Islet of Langerhans (tissue), 1 donor: ENCODE measurements around the gene ASH1L.
"Not testable (repeated sequence)": the region's sequence is repeated elsewhere in the genome, so short reads cannot be mapped to it uniquely, and the experiment has no call there.

Source experiments
- FAIRE-seq: peaks from one replicate; lab custom pipeline; 2011; peaks lifted over from hg19 to GRCh38; lab: Jason Lieb, UNC

The ASH1L gene

GRCh38 chr1:155300553-155301329, 261.9 kb downstream of the ASH1L start:
- FAIRE-seq = no peak

DNA sequence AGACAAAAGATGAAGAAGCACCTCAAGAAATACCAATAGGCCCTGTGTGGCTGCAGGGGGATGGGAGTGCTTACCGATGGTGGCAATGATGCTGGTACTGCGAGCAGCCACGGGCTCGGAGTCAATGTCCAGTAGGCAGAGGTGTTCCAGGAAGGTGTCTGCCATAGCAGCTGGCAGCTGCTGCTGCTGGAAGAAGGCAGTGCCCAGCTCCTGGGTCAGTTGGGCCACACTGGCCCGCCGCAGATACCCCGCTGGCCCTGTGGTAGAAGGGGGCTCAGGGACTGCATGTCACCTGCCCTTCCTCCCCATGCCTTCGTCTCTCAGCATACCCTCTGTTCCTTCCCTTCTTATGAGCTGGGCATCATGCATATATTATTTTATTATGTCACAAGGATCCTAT, 262.6 kb downstream of the ASH1L start:
- no peak for FAIRE-seq

GRCh38 chr1:155297384-155297783, 265.2 kb downstream of the ASH1L start:
- FAIRE-seq = no peak

- no peak for FAIRE-seq
Measured at GRCh38 chr1:155296661-155297060, 265.9 kb downstream of the ASH1L start.

GRCh38 chr1:155295942-155296267, 266.7 kb downstream of the ASH1L start:
- FAIRE-seq = no peak

DNA sequence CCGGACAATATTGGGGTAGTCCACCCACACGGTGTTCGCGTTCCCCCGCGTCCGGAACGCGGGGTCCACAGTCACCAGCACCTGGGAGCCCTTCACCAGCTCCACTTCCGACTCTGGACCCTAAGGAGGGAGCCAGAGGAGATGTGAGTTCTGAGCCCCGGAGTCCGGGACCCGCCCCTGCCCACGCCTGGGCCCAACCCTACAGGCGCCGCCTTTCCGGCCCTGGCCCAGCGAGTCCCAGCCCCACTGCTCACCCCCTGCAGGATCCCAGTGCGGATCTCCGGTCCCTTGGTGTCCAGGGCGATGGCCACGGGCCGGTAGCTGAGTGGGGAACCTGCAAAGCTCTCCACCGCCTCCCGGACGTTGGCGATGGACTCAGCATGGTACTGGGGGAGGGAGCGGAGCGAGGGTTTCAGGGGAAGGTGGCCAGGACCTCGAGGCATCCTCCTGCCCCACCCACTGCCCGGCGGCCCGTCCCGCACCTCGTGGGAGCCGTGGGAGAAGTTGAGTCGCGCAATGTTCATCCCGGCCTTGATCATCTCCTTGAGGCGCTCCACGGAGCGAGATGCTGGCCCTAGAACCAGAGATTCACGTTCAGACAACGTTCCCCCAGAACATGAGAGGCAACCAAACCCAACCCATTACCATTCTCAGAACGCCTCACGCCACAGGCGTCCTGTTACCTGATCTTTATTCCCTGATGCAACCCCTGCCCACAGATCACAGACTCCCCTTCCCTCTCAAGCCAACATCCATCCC, 267.2 kb downstream of the ASH1L start:
- no peak for FAIRE-seq

GRCh38 chr1:155294520-155295182, 268.0 kb downstream of the ASH1L start:
- no peak for FAIRE-seq

DNA sequence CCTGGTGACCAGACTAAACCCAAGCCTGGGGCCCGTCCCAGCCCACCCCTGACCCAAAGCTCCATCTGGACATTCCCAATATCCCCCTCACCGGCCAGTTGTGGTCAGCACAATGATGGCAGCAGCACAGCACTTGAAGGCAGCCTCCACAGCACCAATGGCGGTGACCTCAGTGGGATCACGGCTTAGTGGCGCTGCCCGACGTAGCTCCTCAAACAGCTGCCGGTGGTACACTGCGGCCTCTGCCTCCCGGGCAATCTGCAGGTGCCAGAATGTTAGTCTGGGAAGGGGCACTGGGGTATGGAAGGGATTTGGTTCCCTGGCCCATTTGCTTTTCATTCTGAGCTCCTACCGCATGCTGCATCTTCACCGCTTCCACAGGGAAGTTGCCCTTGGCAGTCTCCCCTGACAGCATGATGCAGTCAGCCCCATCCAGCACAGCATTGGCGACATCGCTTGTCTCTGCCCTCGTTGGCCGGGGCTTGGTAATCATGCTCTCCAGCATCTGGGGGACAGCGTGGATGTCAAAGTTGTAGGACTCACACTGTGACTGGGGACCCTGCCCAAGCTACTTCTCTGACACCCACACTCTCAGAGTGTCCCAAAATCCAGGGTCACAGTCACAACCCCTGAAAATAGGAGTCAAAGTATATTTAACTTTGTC, 269.4 kb downstream of the ASH1L start:
- no peak for FAIRE-seq

GRCh38 chr1:155291006-155291405, 271.6 kb downstream of the ASH1L start:
- not testable (repeated sequence) for FAIRE-seq

DNA sequence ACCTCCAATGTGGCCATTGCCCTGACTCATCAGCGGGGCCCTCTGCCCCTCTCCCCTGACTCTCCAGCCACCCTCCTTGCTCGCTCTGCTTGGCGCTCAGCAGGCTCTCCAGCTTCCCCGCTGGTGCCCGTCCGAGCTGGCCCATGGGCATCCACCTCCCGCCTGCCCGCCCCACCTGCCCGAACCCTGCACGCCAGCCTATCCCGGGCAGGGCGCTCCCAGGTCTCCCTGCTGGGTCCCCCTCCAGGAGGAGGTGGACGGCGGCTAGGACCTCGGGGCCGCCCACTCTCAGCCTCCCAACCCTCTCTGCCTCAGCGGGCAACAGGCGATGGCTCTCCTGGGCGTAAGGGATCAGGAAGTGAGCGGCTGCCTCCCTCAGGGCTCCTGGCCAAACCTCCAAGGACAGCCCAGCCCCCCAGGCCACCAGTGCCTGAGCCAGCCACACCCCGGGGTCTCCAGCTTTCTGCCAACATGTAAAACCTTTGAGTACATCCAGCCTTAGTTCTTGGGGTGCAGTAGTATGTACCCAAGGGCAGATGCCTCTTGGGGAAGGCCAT, 274.5 kb downstream of the ASH1L start:
- FAIRE-seq = no peak

DNA sequence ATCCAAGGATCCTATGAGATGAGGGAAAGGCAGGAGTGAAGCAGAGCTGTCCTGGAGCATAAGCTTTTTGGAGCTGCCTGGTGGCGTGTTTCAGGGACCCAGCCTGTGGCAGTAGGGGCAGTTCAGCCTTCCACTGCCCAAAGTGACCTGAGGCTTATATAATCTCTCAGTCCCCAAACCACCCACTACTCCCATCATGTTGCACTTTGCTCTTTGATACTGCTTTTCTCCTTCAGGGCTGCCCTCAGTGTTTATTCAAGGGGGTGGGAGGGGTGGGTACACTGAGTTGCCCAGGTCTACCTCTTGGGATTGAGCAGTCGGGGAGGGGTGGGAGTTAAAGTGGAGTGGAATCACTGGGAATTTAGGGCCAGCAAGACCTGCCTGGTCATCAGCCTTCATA, 276.1 kb downstream of the ASH1L start:
- no peak for FAIRE-seq

GRCh38 chr1:155285631-155286044, 277.0 kb downstream of the ASH1L start:
- no peak for FAIRE-seq
